Parathyroid adenoma (tissue), 2 donors: ENCODE results near the gene EFHC1.
A peak's percentile ranks its signal among the peaks of the same experiment; 100 is the strongest.

Source experiments
- H2AFZ ChIP-seq: fragments of 300-600 bp; sonication (generic); one replicate; pipeline ENCODE4 v1.7.0; 2017; ENCODE audit warnings: antibody characterized with exemption, mild to moderate bottlenecking
- H3K27ac ChIP-seq: fragments of 300-600 bp; sonication (generic); one replicate; pipeline ENCODE4 v1.7.0; 2017
- H3K27me3 ChIP-seq: fragments of 300-600 bp; sonication (generic); one replicate; pipeline ENCODE4 v1.7.0; 2017; ENCODE audit warnings: low read length; ENCODE audit not compliant: control insufficient read depth, insufficient read depth
- H3K36me3 ChIP-seq: fragments of 300-600 bp; sonication (generic); one replicate; pipeline ENCODE4 v1.7.0; 2017; ENCODE audit warnings: low read length; ENCODE audit not compliant: control insufficient read depth, insufficient read depth
- H3K4me1 ChIP-seq: fragments of 300-600 bp; sonication (generic); one replicate; pipeline ENCODE4 v1.7.0; 2017; ENCODE audit warnings: control low read depth
- H3K4me2 ChIP-seq: fragments of 300-600 bp; sonication (generic); one replicate; pipeline ENCODE4 v1.7.0; 2017; ENCODE audit warnings: low read length
- H3K4me3 ChIP-seq: fragments of 300-600 bp; sonication (generic); one replicate; pipeline ENCODE4 v1.7.0; 2017; ENCODE audit warnings: low read depth, low read length
- H3K79me2 ChIP-seq: fragments of 300-600 bp; sonication (generic); one replicate; pipeline ENCODE4 v1.7.0; 2017; ENCODE audit warnings: control low read depth
- H3K9ac ChIP-seq: fragments of 300-600 bp; sonication (generic); one replicate; pipeline ENCODE4 v1.7.0; 2017; ENCODE audit warnings: mild to moderate bottlenecking
- H3K9me3 ChIP-seq: fragments of 300-600 bp; sonication (generic); one replicate; pipeline ENCODE4 v1.7.0; 2017; ENCODE audit warnings: low read length; ENCODE audit not compliant: control insufficient read depth
- CTCF ChIP-seq: fragments of 300-600 bp; sonication (generic); IDR thresholded peaks from one replicate; pipeline ENCODE4 v1.7.0; 2017; ENCODE audit warnings: antibody characterized with exemption, mild to moderate bottlenecking
- donor health status: primary hyperparathyroidism.

The EFHC1 gene

GRCh38 chr6:52503851-52504781 lies 84.0 kb downstream of the EFHC1 start:
- Histone ChIP-seq H3K4me3 (no peak overlapping the region), H3K27ac (no peak overlapping the region), H3K4me2 (no peak overlapping the region), H3K9me3 (no peaks in the 10 kb centered on the region), H2AFZ (peak overlapping the region; percentile 29), H3K9ac (no peak overlapping the region), H3K79me2 (no peaks in the 10 kb centered on the region), H3K4me1 (peaks cover 4% of the 10 kb centered on the region), H3K36me3 (no peaks in the 10 kb centered on the region), H3K27me3 (no peaks in the 10 kb centered on the region)
- no peak for TF ChIP-seq CTCF

GRCh38 chr6:52504782-52505136 lies 84.6 kb downstream of the EFHC1 start:
- H2AFZ ChIP-seq, result no peak overlapping the region
- H3K79me2 ChIP-seq, result no peaks in the 10 kb centered on the region
- no peaks in the 10 kb centered on the region for H3K27me3 ChIP-seq
- no peak overlapping the region for H3K27ac ChIP-seq
- H3K4me3 ChIP-seq, result no peak overlapping the region
- no peak for TF ChIP-seq CTCF
- H3K36me3 ChIP-seq, result no peaks in the 10 kb centered on the region
- no peaks in the 10 kb centered on the region for H3K9me3 ChIP-seq
- no peak overlapping the region for H3K9ac ChIP-seq
- peaks cover 6% of the 10 kb centered on the region for H3K4me1 ChIP-seq
- H3K4me2 ChIP-seq, result no peak overlapping the region

GRCh38 chr6:52505726-52506409 lies 85.7 kb downstream of the EFHC1 start:
- H3K4me1 ChIP-seq, result peaks cover 6% of the 10 kb centered on the region
- no peak overlapping the region for H2AFZ ChIP-seq
- H3K79me2 ChIP-seq, result no peaks in the 10 kb centered on the region
- TF ChIP-seq CTCF, result no peak
- no peaks in the 10 kb centered on the region for H3K36me3 ChIP-seq
- H3K9me3 ChIP-seq, result no peaks in the 10 kb centered on the region
- H3K4me3 ChIP-seq, result no peak overlapping the region
- no peak overlapping the region for H3K27ac ChIP-seq
- no peaks in the 10 kb centered on the region for H3K27me3 ChIP-seq
- H3K9ac ChIP-seq, result no peak overlapping the region
- H3K4me2 ChIP-seq, result no peak overlapping the region

GRCh38 chr6:52506476-52506875 lies 86.3 kb downstream of the EFHC1 start:
- Histone ChIP-seq H3K36me3 (no peaks in the 10 kb centered on the region), H2AFZ (no peak overlapping the region), H3K27me3 (no peaks in the 10 kb centered on the region), H3K79me2 (no peaks in the 10 kb centered on the region), H3K4me1 (peaks cover 6% of the 10 kb centered on the region), H3K4me3 (no peak overlapping the region), H3K9ac (no peak overlapping the region), H3K9me3 (no peaks in the 10 kb centered on the region), H3K4me2 (no peak overlapping the region), H3K27ac (no peak overlapping the region)
- TF ChIP-seq CTCF, result no peak
